ENCODE data around the gene THSD7B.

DNA sequence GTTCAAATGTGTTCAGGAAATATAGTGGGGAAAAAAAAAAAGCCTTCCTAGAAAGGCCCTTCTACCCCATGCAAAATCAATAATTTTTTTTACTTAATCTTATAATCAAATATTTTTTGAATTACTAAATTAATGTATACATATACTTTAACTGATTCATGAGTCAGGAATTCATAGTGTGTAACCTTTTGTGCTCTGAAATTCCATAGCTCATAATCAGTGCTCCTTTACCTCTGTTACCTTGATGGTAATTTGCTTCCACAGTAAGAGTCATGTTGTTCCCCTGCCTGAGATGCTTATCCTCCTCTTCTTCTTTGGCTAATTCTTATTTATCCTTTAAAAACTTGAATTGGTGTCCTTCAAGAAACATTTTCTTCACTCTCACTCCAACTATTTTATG lies 414.2 kb downstream of the THSD7B start:
- TF ChIP-seq POLR2A (IDR thresholded peaks at IDR 0.05) (no peak), POLR2AphosphoS5 (IDR thresholded peaks at IDR 0.05) (no peak)
- TF ChIP-seq, protein P1, sequence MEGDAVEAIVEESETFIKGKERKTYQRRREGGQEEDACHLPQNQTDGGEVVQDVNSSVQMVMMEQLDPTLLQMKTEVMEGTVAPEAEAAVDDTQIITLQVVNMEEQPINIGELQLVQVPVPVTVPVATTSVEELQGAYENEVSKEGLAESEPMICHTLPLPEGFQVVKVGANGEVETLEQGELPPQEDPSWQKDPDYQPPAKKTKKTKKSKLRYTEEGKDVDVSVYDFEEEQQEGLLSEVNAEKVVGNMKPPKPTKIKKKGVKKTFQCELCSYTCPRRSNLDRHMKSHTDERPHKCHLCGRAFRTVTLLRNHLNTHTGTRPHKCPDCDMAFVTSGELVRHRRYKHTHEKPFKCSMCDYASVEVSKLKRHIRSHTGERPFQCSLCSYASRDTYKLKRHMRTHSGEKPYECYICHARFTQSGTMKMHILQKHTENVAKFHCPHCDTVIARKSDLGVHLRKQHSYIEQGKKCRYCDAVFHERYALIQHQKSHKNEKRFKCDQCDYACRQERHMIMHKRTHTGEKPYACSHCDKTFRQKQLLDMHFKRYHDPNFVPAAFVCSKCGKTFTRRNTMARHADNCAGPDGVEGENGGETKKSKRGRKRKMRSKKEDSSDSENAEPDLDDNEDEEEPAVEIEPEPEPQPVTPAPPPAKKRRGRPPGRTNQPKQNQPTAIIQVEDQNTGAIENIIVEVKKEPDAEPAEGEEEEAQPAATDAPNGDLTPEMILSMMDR (IDR thresholded peaks at IDR 0.05): no peak

Measured in prostate gland (tissue), 2 donors.